ENCODE data around the gene FGFR4.

- no peak for TF ChIP-seq CTCF (IDR thresholded peaks at IDR 0.05; ENCODE audit: borderline replicate concordance, extremely low read depth, low read length, poor library complexity, severe bottlenecking)
- no peak for TF ChIP-seq EZH2 (IDR thresholded peaks at IDR 0.05; ENCODE audit: borderline replicate concordance, low read depth, low read length, severe bottlenecking)
Observed at GRCh38 chr5:177116631-177117373, 30.1 kb downstream of the FGFR4 start.
